ENCODE data around the gene CAPN9.

The CAPN9 gene

DNA sequence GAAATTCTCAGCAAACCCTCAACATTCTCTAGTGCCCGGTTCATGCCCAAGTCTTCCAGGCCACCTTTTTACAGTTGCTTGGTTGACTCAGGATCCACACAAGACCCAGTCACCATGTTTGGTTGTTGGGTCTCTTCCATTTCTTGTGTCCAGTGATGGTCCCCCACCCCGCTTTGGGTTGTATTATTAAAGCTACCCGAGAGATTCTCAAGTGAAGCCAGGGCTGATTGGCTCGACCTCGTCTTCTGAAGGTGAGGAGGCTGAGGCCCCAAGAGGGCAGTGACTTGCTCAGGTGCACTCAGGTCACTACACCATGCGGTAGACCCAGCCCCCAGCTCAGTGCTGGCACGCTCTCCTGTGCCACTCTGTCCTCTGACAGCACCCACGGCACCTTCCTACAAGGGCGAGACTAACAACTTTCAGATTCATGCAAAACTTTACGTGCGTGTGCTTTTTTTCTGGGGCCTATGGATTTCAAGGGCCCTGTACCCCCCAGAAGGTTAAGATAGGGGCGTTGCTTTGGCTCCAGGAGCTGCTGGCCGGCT, 50.3 kb downstream of the CAPN9 start:
- DNase-seq (ENCODE audit: low read depth in 2 of 2) = no peak

GRCh38 chr1:230797942-230798365, 50.8 kb downstream of the CAPN9 start:
- DNase-seq (ENCODE audit: low read depth in 2 of 2) = no peak

DNA sequence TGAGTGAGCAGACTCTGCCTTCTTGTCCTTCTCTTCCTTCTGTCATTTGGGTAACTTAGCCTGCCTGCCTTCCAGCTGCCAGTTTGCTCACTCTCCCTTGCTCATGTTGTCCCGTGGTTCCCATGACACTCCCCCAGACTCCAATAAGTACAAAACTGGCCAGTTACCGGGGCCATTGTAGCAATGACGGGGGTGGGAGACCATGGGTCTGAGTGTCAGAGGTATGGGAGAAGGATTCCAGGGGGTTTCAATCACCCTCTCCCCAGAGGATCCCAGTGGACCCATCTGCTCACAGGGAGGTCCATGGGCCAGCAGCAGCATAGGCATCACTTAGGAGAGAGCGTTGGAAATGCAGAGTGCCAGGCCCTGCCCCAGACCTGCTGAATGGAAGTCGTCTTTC, 51.3 kb downstream of the CAPN9 start:
- no peak for DNase-seq (ENCODE audit: low read depth in 2 of 2)

- no peak for DNase-seq (ENCODE audit: low read depth in 2 of 2)
Observed at GRCh38 chr1:230800891-230801840, 54.0 kb downstream of the CAPN9 start.

- no peak for DNase-seq (ENCODE audit: low read depth in 2 of 2)
Observed at GRCh38 chr1:230804396-230804795, 57.2 kb downstream of the CAPN9 start.

DNA sequence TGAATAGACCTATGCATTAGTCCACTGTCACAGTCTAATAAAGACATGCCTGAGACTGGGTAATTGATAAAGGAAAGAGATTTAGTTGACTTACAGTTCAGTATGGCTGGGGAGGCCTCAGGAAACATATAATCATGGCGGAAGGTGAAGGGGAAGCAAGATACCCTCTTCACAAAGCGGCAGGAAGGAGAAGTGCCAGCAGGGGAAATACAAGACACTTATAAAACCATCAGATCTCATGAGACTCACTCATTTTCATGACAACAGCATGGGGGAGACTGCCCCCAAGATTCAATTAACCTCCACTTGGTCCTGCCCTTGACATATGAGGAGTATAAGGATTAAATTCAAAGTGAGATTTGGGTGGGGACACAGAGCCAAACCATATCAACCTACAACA, 59.4 kb downstream of the CAPN9 start:
- no peak for DNase-seq (ENCODE audit: low read depth in 2 of 2)

DNA sequence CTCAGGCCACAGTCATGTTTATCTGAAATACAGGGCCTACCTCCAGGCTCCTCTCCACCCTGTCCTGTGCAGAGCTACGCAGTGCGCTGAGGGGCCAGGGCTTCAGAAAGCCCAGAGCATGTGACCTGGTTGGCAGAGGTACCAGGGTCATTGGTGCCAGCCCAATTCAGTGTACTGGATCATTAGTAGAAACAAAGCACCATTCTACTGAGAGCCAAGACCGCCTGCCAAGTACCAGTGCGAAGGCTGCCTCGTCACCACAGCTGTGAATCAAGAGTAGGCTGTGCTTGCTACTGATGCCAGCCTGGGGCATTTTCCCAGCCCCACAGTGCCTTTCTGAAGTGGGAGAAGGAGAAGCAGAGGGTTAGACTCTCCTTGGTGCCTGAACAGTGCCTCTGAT, 59.8 kb downstream of the CAPN9 start:
- no peak for DNase-seq (ENCODE audit: low read depth in 2 of 2)

DNA sequence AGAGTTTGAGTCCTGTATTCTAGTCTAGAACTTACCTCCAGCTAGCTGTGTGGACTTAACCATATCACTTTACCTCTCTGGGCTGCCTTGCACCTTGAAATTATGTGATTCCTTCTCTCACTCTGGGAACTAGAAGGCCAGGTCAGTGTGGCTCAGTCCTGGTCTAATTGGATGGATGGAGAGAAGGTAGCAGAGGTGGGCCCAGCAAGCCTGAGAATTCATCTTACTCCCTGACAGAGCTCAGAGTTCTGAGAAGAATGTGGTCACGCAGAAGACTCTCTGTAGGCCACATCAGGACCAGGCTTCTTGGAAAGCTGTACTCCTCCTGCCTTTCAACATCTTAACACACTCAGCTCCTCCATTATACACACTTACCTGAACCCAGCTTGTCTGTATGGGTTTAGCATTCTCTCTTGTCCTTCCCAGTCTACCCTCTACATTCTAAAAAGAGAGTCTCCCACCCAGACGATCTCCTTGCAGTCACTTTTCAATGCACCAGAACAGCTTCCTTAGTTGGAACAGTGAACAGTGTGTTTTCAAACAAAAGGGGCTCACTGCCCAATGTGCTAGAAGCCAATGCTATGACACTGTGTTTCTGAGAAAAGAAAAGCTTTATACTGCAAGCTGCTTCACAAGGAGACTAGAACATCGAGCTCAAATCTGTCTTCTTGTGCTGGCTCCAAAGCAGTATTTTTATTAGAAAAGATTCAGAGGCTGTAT, 60.5 kb downstream of the CAPN9 start:
- no peak for DNase-seq (ENCODE audit: low read depth in 2 of 2)

DNA sequence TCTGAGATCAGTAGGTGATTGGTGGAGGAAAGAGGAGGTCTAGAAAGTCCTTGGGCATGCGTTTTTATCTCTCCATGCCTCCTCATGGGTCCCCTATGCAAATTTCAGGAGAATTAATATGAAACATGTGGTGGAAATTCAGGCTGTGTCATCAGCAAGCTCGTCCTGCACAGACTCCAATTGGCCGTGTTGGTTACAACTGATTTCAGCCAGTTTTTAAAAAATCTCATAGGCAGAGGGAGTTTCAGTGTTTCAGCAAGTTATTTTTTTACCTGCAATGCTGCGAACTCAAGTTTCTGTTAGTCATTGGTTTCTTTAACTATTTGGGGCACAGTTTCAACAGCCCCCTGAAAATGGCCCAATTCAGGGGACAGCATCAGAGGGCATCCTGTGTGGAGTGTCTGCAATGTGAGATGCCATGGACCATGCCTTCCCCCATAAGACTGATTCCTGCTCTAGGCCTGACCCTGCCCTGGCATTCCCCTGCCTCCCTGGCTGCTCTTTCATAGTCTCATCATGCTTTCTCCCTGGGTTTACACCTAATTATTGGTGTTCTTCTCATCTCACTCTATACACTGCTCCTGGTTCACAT, 61.2 kb downstream of the CAPN9 start:
- DNase-seq (ENCODE audit: low read depth in 2 of 2) = no peak

- DNase-seq (ENCODE audit: low read depth in 2 of 2) = no peak
Observed at GRCh38 chr1:230809256-230809990, 62.2 kb downstream of the CAPN9 start.

GRCh38 chr1:230812568-230812967, 65.4 kb downstream of the CAPN9 start:
- DNase-seq (ENCODE audit: low read depth in 2 of 2) = no peak

DNA sequence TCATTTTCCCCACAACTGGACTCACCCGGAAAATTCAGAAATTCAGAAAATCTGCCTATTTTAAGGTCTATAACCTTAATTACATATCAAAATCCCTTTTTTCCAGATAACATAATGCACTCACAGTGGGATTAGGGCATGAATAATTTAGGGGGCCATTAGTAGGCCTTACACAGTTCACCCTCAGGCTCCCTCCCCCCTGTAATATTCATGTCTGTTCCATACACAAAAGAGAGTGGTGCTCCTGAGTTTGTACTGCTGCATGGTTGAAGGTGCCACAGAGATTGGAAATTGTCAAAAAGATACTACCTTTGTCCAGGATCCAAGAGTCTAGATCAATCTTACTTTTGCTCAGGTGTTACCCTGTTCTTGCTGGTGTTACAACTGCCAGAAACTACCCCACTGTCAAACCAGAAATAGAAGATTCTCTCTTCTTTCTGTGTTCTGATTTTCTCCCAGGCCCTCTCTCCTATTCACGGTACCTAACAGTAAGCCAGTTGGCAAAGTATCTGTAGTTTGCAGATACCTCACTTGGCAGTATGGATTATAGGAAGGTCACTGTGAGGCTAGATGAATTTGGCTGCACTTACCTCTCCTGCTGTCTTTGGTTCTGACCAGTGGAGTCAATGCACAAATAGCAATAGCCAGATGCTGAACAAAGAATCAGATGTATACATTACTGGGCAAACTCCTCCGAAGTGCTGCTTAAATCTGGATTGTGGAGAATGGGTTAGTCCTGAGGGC, 67.9 kb downstream of the CAPN9 start:
- DNase-seq (ENCODE audit: low read depth in 2 of 2) = no peak

- DNase-seq (ENCODE audit: low read depth in 2 of 2) = no peak
Observed at GRCh38 chr1:230816018-230816417, 68.8 kb downstream of the CAPN9 start.

- DNase-seq (ENCODE audit: low read depth in 2 of 2) = no peak
Observed at GRCh38 chr1:230818367-230818766, 71.2 kb downstream of the CAPN9 start.

DNA sequence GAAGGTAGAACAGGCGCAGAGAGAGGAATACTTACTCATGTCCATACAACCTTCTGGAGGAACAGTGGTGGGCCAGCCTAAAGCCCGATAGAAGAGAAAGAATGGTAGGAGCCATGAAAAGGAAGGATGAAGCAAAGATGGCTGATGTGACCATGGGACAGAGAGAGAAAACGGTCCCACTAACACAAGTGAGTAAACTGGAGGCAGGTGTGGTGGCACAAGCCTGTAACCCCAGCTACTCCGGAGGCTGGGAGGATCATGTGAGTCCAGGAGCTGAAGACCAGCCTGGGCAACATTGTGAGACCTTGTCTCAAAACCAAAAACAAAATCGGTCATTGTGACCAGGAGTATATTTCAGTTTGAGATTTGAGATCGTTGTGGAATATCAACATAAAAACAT, 71.7 kb downstream of the CAPN9 start:
- DNase-seq (ENCODE audit: low read depth in 2 of 2) = no peak

DNA sequence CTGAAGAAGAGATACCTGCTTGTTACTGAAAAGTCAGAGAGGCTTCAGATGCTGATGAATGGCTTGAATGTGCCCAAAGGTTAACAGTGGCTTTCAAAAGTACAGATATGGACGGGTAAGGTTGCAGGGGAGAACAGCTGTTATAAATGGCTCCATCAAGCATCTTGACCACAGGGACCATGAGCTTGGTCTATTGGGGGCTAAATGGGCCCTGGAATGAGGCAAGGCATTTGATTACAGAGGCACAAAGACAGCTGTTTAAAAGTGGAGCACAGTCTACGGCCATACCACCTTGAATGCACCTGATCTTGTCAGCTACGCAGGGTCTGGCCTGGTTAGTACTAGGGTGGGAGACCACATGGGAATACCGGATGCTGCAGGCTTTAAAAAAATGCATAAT, 72.8 kb downstream of the CAPN9 start:
- no peak for DNase-seq (ENCODE audit: low read depth in 2 of 2)

DNA sequence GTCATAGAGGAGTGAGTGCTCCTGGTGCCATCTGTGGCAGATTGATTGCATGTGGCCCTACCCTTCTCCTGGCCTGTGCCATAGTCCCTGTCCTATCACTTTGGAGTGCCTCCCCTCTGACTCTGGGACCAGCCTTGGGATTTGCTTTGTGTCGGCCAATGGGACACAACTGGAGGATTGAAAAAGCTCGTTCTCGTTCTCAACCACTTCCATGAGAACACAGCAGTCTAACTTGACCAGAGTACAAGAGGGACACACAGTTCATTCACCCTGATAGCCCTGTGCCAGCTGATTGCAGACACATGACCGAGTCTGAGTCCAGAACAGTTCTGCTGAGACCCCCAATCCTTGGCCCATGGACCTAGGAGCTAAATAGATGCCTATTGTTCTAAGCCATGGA, 73.4 kb downstream of the CAPN9 start:
- DNase-seq (ENCODE audit: low read depth in 2 of 2) = no peak

DNA sequence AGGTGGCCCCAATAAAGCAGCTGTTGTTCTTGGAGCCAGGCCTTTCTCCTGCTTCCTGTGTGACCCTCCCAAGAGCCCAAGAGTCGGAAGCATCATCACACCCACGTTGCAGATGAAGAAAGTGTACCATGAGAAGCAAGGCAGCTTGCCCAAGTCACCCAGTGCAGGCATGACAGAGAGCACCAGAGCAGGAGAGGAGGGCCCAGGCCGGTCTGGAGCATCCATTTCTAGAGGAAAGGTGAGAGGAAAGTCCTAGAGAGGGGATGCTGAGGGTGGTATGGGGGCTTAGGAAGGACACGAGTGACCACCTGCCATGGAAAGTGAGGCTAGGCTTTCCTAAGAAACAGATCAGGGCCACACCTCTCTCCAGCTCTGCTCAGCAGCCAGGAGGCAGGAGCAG, 74.2 kb downstream of the CAPN9 start:
- DNase-seq (ENCODE audit: low read depth in 2 of 2) = no peak

DNA sequence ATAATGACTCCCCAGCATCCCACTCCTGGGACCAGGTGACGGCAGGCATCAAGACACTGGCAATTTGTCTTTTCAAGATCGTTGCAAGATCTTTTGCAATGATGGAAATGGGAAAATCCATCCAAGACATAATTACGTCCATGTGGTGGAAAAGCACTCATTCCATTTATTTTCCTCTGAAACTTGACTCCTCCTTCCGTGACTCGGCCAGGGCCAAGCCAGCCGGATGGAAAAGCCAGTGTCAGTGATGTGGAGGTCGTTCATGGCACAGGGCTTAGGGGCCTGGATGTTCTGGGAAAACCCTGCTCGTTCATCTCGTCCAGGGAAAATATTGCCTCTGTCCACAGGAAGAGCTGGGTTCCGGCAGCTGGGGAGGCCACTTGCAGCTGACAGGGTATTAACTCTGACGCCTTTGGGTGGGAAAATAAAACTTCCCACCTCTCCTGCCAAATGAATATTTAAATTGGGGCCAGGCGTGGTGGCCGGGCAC, 74.9 kb downstream of the CAPN9 start:
- DNase-seq (ENCODE audit: low read depth in 2 of 2) = no peak

DNA sequence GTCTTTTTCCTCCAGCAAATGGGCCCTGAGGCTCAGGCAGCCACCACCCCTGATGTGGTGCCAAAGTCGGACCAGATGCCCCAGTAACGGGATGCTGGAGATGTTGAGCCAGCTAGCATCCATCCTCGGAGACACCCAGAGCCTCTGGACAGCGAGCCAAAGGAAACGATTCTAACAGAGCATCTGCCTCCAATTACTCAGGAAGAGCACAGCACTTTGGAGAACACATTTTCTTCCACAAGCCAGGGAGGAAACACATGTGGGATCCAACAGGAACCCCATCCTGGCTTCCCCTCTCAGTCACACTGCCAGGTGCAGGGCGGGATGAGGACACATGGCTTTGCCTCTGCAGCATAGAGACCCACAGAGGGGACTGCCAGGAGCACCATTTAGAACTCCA, 76.2 kb downstream of the CAPN9 start:
- DNase-seq (ENCODE audit: low read depth in 2 of 2) = no peak

DNA sequence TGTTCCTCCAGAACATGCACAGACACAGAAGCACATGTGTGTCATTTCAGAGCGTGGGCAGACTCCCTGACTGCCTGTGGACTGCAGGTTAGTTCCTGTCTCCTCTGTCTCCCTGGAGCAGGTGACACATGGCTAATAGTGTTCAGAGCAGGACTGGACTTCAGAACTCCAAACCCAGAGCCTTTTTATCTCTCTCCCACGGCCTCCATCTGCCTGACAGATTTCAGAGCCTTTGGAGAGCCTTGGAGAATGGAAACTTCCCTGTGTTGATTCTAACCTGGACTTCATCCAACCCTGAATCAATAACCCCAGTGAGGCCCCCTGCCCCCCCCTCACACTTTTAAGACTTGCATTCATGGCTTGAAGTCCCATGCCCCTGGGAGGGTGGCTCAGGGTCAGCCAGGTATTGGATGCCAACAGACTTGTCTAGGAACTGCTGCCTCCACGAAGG, 76.8 kb downstream of the CAPN9 start:
- DNase-seq (ENCODE audit: low read depth in 2 of 2) = no peak

Data from activated CD4-positive, alpha-beta T cell treated with anti-CD3 and anti-CD28 coated beads for 24 hours (primary cell).